GM19467 (cell line): Measurements from ENCODE around the gene PCBP1.
"Not testable (repeated sequence)": the region's sequence is repeated elsewhere in the genome, so short reads cannot be mapped to it uniquely, and the experiment has no call there.

Experiments
- ATAC-seq: cut with Tn5 transposase; IDR thresholded peaks from one replicate; pipeline ENCODE4 v1.9.1; 2021; ENCODE audit warnings: mild to moderate bottlenecking, moderate library complexity; ENCODE audit not compliant: unreplicated experiment

Gene PCBP1

DNA sequence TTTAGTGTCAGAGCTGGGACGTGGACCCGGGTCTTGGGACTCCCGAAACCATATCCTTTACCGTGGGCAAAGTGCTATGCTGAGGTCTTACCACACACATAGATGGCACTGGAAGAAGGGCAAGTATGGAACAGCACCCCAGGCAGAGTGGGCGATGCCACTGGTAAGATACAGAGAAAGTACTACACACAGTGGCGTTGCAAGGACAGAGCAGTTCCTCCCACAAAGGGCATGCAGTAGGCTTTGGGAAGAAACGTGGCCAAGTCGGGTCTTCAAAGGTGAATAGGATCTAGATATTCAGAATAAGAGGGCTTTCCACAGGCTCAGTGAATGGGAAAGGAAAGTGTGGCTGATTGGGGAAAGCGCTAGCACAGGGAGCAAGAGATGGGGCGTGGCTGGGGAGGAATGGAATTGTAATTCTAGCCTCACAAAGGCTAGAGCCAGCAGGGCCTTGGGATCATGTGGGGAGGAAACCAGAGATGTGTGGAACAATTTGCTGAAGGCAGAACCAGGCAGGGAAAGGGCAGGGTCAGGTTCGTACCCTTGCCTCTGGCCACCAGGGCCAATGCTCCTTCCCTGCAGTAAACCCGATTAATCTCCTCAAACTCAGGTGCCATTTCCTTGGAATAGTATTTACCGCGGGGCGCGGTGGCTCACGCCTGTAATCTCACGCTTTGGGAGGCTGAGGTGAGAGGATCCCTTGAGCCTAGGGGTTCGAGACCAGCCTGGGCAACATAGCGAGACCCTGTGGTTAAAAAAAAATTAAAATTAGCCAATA lies 36.0 kb downstream of the PCBP1 start:
- ATAC-seq: no peak

DNA sequence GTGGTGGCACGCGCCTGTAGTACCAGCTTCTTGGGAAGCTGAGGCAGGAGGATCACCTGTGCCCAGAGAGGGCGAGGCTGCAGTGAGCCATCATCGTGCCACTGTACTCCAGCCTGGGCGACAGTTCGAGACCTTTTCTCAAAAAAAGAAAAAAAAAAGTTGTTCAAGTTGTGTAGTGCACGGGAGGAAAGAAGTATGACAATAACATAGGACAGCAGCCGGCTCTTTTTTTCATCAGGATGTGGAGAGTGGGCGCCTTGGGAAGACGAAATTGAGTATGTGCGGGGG lies 36.5 kb downstream of the PCBP1 start:
- no peak for ATAC-seq

DNA sequence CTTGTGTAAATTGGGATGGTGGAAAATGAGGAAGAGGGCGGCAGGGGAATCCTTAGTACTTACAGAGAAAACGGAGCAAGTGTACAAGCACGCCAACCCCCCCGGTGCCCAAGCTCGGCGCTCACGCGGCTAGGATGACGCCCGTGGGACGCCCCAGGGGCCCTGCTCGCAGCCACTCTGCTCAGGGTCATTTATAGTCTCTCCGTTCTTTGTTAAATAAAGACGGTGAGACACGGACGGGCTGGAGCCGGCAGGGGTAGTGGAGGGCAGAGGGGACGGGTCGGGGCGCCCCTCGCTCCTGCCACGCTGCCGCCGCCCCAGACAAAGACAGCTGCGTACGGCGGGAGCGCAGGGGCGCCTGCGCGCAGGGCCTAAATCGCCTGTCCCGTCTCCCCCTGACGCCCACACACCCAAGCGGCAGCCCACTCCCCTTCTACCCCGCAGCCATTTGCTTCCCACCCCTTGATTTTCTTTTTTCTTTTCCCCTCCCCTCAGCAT lies 37.8 kb downstream of the PCBP1 start:
- ATAC-seq: peak; percentile 34

DNA sequence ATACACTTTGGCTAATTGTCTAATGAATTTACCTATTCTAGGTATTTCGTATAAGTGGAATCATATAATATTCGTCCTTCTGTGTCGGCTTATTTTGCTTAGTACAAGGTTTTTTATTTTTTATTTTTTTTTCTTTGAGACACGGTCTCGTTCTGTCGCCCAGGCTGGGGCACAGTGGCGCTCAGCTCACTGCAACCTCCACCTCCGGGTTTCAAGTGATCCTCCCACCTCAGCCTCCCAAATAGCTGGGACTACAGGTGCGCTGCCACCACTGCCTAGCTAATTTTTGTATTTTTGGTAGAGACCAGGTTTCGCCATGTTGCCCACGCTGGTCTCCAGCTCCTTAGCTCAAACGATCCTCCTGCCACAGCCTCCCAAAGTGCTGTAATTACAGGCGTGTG lies 38.2 kb downstream of the PCBP1 start:
- no peak for ATAC-seq

DNA sequence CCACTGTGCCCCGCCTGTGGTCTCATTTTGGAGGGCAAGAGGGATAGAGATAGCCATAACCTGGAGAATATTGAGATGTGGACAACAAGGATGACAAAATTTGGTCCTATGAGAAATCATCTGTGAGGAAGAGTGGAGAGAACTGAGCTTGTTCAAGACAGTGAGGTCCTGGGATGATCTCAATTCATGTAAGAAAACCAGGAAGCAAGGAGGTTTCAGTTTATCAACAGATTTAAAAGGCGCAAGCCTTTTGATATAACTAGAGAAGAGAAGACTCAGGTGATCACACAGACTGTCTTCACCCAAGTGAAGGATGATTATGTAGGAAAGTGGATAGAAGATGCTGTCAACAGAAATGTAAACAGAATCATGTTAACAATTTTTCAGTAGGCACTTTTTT lies 39.1 kb downstream of the PCBP1 start:
- ATAC-seq: no peak

DNA sequence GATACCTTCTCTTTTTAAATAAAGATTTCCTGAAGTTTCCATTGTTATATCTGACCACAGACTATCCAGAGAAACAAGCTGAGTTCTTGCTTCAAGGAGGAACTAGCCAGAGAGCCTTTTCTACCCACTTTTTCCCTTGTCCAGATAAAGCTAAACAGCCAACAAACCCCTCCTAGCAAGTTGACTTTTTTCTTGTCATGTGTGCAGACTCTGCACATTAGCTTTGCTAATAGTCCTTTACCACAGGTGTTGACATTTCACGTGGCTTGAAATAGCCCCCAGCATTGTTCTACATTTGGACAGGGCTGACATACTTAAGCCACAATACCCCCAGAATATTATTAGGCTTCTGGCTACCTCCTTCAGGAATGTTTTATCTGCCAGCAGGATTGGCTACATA lies 40.7 kb downstream of the PCBP1 start:
- ATAC-seq: no peak

DNA sequence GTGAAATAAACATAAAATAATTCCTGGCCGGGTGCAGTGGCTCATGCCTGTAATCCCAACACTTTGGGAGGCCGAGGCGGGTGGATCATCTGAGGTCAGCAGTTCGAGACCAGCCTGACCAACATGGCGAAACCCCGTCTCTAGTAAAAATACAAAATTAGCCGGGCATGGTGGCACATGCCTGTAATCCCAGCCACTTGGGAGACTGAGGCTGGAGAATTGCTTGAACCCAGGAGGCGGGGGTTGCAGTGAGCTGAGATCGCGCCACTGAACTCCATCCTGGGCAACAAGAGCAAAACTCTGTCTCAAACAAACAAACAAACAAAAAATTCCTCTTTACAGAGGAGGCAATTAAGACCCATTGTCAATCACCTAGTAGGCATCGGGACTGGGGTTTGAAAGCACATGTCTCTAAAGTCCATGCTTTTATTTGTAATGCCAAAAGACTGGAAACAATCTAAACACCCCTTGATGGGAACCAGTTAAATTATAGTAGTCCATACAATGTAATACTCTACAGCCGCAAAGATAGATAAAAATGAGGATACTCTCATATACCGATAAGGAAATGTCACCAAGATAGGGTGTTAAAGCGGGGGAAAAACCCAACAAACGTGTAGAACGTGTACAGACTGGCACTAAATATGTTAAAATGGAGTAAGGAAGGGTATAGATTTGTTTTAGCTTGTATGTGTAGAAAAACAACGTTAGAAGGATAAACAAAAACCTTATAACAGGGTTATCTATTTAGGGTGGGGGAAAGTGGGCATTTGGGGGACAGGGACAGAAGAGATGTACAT lies 44.3 kb downstream of the PCBP1 start:
- ATAC-seq: not testable (repeated sequence)

DNA sequence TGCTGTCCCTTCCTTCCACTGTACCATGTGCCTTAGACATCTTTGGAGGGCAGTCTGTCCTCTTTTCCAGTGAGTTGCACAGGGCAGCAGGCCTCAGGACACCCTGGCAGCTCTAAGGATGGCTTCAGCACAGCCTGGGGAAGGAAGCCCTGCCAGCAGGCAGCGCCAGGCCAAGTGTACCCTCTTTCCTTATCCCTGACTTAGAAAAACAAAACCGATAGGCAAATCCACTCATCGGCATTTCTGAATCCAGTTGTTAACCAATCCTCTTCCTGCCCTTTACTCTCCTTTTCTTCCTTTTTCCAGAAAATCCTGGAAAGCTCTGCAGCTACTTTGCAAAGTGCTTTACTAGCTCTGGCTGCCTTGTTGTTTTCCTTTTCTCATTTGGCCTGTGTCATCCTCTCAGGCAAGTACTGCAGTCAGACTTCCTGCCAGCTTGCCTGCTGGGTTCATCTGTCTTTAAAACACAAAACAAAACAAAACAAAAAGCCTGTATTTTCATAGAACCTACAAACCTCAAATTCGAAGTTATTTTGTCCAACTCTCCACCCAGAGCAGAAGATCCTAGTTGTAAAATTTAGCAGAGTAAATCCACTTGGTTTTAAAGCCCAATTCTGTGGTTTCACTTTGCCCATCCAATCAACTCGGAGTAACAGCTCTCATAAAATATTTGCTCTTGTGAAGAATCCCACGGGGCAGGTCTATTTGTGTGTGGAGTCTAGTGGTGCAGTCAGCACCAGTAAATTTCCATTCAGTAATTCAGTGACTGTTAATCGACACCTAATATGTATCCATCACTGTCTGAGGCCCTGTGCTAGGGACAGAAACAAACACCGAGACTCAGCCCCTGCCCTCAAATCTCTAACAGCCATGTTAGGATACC lies 45.2 kb downstream of the PCBP1 start:
- peak; percentile 35 for ATAC-seq

DNA sequence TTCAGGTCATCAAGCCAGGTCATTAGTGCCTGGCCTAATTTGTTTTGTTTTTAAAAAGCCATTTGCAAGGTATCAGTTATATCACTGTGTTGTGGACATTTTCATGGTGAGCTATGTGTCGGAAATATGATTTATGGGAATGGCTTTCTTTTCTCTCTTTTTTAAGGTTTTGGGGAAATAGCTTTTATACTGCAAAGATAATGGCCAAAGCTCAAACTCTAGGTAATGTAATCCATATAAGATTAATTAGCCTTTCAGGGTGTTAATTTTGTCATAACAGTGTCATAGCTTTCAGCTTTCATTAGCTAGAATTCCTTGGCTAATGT lies 45.8 kb downstream of the PCBP1 start:
- ATAC-seq: no peak

DNA sequence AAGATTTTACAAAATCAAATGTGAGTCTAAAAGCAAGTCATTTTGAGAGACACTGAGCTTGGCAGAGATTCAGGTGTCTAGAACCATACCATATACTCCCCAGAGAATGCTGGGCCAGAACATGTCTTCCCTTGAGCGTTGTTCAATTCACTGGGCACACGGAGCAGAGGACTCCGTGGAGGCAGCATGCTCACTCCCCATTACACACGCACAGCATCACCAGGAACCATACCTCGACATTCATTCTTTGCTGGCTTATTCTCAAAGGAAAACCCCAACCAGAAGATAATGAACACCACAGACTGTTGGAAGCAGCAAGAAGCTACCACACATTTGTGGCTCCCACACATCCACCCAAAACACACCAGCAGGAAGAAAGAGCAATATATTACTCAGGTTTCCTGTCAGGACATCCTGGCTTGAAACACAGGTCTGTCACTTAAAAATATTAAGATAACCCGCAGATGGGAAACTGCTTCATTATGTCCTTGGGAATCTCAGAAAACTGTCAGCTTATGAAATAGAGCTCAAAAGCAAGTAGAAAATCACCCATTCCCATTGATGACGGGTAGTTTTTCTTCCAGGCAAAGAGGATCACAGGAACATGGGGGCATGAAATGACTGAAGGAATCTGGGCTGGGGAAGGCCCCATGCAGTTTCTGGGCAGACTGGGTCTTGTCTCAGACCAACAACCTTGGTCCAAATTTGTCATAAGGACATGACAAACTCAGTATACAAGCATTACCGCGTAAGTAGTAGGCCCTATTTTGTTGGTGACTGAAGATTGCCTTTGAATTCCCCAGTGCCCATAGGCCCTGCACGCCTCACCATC lies 46.4 kb downstream of the PCBP1 start:
- ATAC-seq: no peak

DNA sequence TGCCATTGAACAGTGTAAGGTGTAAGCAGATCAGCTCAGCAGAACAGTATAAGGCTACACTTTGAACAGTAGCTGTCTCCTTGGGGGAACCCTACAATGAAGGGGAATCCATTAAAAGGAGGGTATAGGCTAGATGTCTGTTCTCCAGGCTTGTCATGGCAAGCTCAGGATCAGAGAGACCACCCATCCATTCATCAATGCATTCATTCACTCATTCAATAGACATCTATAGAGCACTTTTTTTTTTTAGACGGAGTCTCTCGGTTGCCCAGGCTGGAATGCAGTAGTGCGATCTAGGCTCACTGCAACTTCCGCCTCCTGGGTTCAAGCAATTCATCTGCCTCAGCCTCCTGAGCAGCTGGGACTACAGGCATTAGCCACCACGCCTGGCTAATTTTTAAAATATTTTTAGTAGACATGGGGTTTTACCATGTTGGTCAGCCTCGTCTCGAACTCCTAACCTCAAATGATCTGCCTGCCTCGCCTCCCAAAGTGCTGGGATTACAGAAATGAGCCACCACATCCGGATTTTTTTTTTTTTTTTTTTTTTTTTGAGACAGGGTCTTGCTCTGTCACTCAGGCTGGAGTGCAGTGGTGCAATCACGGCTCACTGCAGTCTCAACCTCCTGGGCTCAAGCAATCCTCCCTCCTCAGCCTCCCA lies 47.2 kb downstream of the PCBP1 start:
- not testable (repeated sequence) for ATAC-seq
